ENCODE data around the gene NET1. TPM values are rescaled to one million over a fixed set of nuclear protein-coding genes. Genes with fewer than 3 reads are reported as not detected.

The NET1 gene
- total RNA-seq, 4 donors from 2014 or later, result 90.0 to 311 (median 289) TPM

DNA sequence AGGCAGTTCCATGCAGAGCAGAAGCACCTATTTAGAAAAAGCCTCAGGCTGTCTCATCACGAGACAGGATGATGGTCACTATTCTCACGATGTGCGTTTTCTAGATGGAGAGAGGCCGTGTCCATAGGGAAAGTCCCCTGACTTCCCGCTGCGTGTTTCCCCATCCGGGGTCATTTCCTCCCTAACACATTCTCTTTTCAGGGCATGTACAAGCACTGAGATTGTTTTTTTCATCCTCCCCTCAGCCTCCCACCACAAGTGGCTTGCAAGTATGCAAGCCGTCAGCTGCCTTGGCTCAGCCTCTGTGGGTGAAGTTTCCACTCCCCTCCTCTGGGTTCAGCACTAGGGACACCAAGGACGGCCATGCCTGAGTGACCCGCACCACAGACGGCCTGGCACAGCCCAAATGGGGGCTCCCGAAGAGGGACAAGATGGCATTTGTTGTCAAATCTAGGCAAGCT is 89.7 kb downstream of the NET1 start:
- Histone ChIP-seq H3K9me3 (no peaks in the 10 kb centered on the region), H3K36me3 (no peaks in the 10 kb centered on the region), H3K27me3 (no peaks in the 10 kb centered on the region), H3K27ac (no peak overlapping the region), H3K4me3 (no peak overlapping the region), H3K4me1 (peaks cover 0 to 19% (median 15%) of the 10 kb centered on the region in 4 donors)
- in situ Hi-C loops (cut with MboI; ENCODE audit: low pct_ligation_motif_present in 1 of 4, low pct_unique_long_range_greater_than_20kb in 1 of 4, low sequenced_read_pairs in 3 of 4) (no loop called here), intact Hi-C loops (cut with DNase I; ENCODE audit: low total_unique reads) (no loop called here)
- DNase-seq, result peak; percentile 6
- 47 to 65% methylated on average over 2 to 12 of the region's 12 CpGs for WGBS, 2 donors (ENCODE audit: low coverage in 1 of 2)
- TF ChIP-seq POLR2A (IDR thresholded peaks at IDR 0.05) (no peak), POLR2AphosphoS5 (IDR thresholded peaks at IDR 0.05) (no peak), EP300 (IDR thresholded peaks at IDR 0.05; ENCODE audit: low read depth) (no peak)
- TF ChIP-seq, protein P1, sequence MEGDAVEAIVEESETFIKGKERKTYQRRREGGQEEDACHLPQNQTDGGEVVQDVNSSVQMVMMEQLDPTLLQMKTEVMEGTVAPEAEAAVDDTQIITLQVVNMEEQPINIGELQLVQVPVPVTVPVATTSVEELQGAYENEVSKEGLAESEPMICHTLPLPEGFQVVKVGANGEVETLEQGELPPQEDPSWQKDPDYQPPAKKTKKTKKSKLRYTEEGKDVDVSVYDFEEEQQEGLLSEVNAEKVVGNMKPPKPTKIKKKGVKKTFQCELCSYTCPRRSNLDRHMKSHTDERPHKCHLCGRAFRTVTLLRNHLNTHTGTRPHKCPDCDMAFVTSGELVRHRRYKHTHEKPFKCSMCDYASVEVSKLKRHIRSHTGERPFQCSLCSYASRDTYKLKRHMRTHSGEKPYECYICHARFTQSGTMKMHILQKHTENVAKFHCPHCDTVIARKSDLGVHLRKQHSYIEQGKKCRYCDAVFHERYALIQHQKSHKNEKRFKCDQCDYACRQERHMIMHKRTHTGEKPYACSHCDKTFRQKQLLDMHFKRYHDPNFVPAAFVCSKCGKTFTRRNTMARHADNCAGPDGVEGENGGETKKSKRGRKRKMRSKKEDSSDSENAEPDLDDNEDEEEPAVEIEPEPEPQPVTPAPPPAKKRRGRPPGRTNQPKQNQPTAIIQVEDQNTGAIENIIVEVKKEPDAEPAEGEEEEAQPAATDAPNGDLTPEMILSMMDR (IDR thresholded peaks at IDR 0.05), result no peak

DNA sequence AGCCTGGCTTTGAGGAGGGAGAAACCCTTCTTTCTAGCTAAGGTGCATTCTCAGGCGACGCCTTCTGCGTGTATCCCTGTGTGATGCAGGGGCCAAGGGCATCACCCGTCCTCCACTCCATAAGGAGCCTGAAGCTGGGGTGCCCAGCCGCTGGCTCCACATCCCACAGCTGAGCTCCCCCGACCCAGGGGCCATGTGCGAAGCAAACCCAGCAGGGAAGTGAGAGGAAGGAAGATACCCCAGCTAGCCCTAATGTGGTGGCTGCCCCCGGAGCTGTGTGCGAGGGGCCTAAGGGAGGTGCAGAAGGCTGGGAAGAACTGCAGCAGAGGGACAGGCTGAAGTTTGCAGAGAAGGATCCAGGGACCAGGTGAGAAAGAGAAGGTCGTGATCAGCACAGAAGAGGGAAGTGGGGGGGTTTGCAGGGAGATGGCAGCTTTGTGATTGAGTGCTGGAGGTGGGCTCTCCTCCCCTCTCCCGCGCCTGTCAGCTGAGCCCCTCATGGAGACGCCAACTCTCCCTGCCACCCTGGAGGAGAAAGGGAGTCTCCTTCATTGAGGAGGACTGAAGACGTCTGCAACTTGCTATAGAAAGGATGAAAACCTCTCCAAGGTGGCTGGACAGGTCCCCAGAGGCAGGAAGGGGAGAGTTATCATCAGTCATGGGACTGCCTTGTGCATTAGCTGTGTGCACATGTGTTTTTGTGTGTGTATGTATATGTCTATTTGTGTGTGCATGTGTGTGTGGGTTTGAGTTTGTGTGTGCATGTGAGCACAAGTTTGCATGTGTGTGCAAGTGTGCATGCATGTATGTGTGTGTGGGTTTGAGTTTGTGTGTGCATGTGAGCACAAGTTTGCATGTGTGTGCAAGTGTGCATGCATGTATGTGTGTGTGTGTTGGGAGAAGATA is 90.5 kb downstream of the NET1 start:
- H3K4me1 ChIP-seq, result peaks cover 0 to 19% (median 15%) of the 10 kb centered on the region in 4 donors
- no peaks in the 10 kb centered on the region for H3K27me3 ChIP-seq
- 60 to 80% methylated on average over 1 to 14 of the region's 14 CpGs for WGBS, 2 donors (ENCODE audit: low coverage in 1 of 2)
- H3K4me3 ChIP-seq, result no peak overlapping the region
- H3K9me3 ChIP-seq, result no peaks in the 10 kb centered on the region
- peak; percentile 6 for DNase-seq
- intact Hi-C loops (cut with DNase I; ENCODE audit: low total_unique reads) (no loop called here), in situ Hi-C loops (cut with MboI; ENCODE audit: low pct_ligation_motif_present in 1 of 4, low pct_unique_long_range_greater_than_20kb in 1 of 4, low sequenced_read_pairs in 3 of 4) (no loop called here)
- peak overlapping the region in 3 of 4 donors; percentile 8 to 69 (median 57) for H3K27ac ChIP-seq
- no peaks in the 10 kb centered on the region for H3K36me3 ChIP-seq
- TF ChIP-seq EP300 (IDR thresholded peaks at IDR 0.05; ENCODE audit: low read depth) (no peak), POLR2AphosphoS5 (IDR thresholded peaks at IDR 0.05) (no peak), POLR2A (IDR thresholded peaks at IDR 0.05) (no peak)

DNA sequence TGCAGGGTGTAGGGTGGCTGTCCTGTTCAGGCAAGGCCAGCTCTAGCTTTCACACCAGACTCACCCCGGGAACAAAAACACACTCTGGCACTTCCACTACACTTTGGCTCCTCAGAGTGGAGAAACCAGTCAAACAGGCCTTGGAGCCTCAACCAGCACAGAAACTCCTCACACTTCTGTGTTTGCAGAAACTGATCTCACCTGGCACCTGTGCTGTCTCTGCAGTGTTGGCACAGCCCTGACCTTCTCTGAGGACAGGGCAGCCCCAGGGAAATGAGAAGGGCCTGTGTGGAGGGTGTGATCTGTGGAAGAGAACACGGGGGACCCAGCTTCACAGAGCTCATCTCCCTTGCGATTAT is 91.1 kb downstream of the NET1 start:
- H3K36me3 ChIP-seq, result no peaks in the 10 kb centered on the region
- in situ Hi-C loops (cut with MboI; ENCODE audit: low pct_ligation_motif_present in 1 of 4, low pct_unique_long_range_greater_than_20kb in 1 of 4, low sequenced_read_pairs in 3 of 4), result no loop called here
- no peak overlapping the region for H3K4me3 ChIP-seq
- peaks cover 0 to 19% (median 15%) of the 10 kb centered on the region in 4 donors for H3K4me1 ChIP-seq
- H3K27me3 ChIP-seq, result no peaks in the 10 kb centered on the region
- H3K9me3 ChIP-seq, result no peaks in the 10 kb centered on the region
- intact Hi-C loops (cut with DNase I; ENCODE audit: low total_unique reads), result no loop called here
- no peak for TF ChIP-seq EP300 (IDR thresholded peaks at IDR 0.05; ENCODE audit: low read depth)
- TF ChIP-seq, protein P1 (IDR thresholded peaks at IDR 0.05), result no peak
- no peak for TF ChIP-seq POLR2A (IDR thresholded peaks at IDR 0.05)
- TF ChIP-seq POLR2AphosphoS5 (IDR thresholded peaks at IDR 0.05), result peak in 2 of 3 donors; percentile 45 to 70
- peak; percentile 76 for DNase-seq
- 29% methylated on average over 3 of the region's 3 CpGs; no CpG with 5 or more reads in 1 of the 2 donors for WGBS, 2 donors (ENCODE audit: low coverage in 1 of 2)
- H3K27ac ChIP-seq, result peak overlapping the region; percentile 26 to 69 (median 58)

DNA sequence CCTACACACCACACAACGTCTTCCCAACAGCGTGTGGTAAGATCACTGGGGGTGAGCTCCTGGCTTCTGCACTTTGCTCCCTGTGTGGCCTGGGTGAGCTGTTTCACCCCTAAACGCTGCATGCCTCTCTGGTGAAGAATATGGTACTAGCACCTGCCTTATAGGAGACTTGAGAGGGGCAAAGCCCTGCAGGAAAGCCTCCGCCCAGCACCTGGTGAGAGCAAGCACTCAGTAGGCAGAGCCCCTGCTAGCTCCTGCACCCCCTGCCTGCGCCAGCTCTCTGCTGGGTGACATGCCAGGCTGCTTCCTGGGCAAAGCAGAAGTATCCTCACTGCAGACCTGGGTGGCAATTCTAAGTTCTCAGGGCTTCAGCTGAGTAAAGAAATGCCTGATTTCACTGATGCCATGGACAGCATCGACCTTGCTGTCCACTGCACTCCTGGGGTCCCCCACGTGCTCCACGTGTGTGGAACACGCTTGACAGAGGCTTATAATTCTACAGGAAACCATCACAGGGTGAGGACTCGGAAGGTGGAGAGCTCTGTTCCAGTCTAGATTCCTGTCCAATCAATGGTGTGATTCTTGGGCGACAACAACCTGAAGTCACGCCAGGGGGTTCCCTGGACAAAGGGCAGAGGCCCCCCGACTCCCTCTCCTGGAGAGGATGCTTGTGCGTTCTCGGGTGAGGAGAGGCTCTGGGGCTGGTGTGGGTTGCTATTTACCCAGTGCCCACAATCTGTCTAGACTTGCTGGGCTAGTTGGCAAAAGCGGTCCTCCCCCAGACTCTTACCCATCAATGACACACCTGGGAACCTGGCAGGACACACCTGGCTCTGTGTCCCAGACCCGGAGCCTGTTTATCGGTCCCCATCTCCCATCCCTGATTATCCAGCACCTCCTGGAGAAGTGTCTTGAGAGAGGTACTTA is 92.1 kb downstream of the NET1 start:
- Histone ChIP-seq H3K27ac (peak overlapping the region; percentile 26 to 69 (median 58)), H3K4me1 (peaks cover 0 to 19% (median 15%) of the 10 kb centered on the region in 4 donors), H3K36me3 (no peaks in the 10 kb centered on the region), H3K9me3 (no peaks in the 10 kb centered on the region), H3K4me3 (no peak overlapping the region), H3K27me3 (no peaks in the 10 kb centered on the region)
- in situ Hi-C loops (cut with MboI; ENCODE audit: low pct_ligation_motif_present in 1 of 4, low pct_unique_long_range_greater_than_20kb in 1 of 4, low sequenced_read_pairs in 3 of 4) (no loop called here), intact Hi-C loops (cut with DNase I; ENCODE audit: low total_unique reads) (no loop called here)
- WGBS, 2 donors (ENCODE audit: low coverage in 1 of 2), result 59 to 60% methylated on average over 1 to 18 of the region's 18 CpGs
- peak; percentile 8 for DNase-seq
- TF ChIP-seq POLR2AphosphoS5 (IDR thresholded peaks at IDR 0.05) (no peak), EP300 (IDR thresholded peaks at IDR 0.05; ENCODE audit: low read depth) (no peak), POLR2A (IDR thresholded peaks at IDR 0.05) (no peak)
- TF ChIP-seq, protein P1 (IDR thresholded peaks at IDR 0.05), result no peak

All from transverse colon (tissue), 4 donors.